OCI-LY1 (cell line): ENCODE measurements around the gene MYBL2.

Source experiments
- H2AFZ ChIP-seq: fragments of 200-600 bp; sonication (generic), shearing (Covaris generic); 2 replicates; pipeline ENCODE4 v1.6.0; 2014; ENCODE audit warnings: antibody characterized with exemption, mild to moderate bottlenecking, low read length
- H3F3A ChIP-seq: fragments of 200-600 bp; sonication (generic), shearing (Covaris generic); 2 replicates; pipeline ENCODE4 v1.6.0; 2014; ENCODE audit warnings: mild to moderate bottlenecking, antibody characterized with exemption, low read length, moderate library complexity; ENCODE audit not compliant: insufficient read depth
- H3K27ac ChIP-seq: fragments of 200-600 bp; sonication (generic); 2 replicates; pipeline ENCODE4 v1.5.1; 2014; ENCODE audit warnings: low read length, mixed run types, mild to moderate bottlenecking, low read depth; ENCODE audit not compliant: poor library complexity, severe bottlenecking
- H3K27me3 ChIP-seq: fragments of 200-600 bp; sonication (generic); 2 replicates; pipeline ENCODE4 v1.6.0; 2014; ENCODE audit warnings: antibody characterized with exemption, mild to moderate bottlenecking, low read length, moderate library complexity; ENCODE audit not compliant: insufficient read depth
- H3K36me3 ChIP-seq: fragments of 200-600 bp; sonication (generic); 2 replicates; pipeline ENCODE4 v1.6.1; 2014; ENCODE audit warnings: mild to moderate bottlenecking, antibody characterized with exemption, low read length, moderate library complexity, mixed read lengths; ENCODE audit not compliant: insufficient read depth
- H3K4me1 ChIP-seq: fragments of 200-600 bp; sonication (generic); 2 replicates; pipeline ENCODE4 v1.5.1; 2014; ENCODE audit warnings: mild to moderate bottlenecking, low read length, moderate library complexity; ENCODE audit not compliant: insufficient read depth, severe bottlenecking
- H3K4me2 ChIP-seq: fragments of 200-600 bp; sonication (generic), shearing (Covaris generic); 2 replicates; pipeline ENCODE4 v1.6.1; 2014; ENCODE audit warnings: low read length
- H3K4me3 ChIP-seq: fragments of 200-600 bp; sonication (generic); 2 replicates; pipeline ENCODE4 v1.5.1; 2014; ENCODE audit warnings: low read length, low read depth, mild to moderate bottlenecking, mixed read lengths; ENCODE audit not compliant: poor library complexity, severe bottlenecking
- H3K79me2 ChIP-seq: fragments of 200-600 bp; shearing (Covaris generic); 2 replicates; pipeline ENCODE4 v1.6.1; 2016; ENCODE audit warnings: mixed run types, low read length, mixed read lengths; ENCODE audit not compliant: insufficient read depth
- H3K9ac ChIP-seq: fragments of 200-600 bp; sonication (generic), shearing (Covaris generic); 2 replicates; pipeline ENCODE4 v1.6.1; 2014; ENCODE audit warnings: mild to moderate bottlenecking, low read length, mixed read lengths
- H3K9me2 ChIP-seq: fragments of 200-600 bp; sonication (generic), shearing (Covaris generic); 2 replicates; pipeline ENCODE4 v1.6.1; 2014; ENCODE audit warnings: low read depth, mild to moderate bottlenecking, low read length, mixed read lengths
- H3K9me3 ChIP-seq: fragments of 200-600 bp; shearing (Covaris generic); 2 replicates; pipeline ENCODE4 v1.6.1; 2014; ENCODE audit warnings: low read length, mixed read lengths
- H4K20me1 ChIP-seq: fragments of 200-600 bp; sonication (generic), shearing (Covaris generic); 2 replicates; pipeline ENCODE4 v1.6.0; 2016; ENCODE audit warnings: mild to moderate bottlenecking, low read length; ENCODE audit not compliant: insufficient read depth
- CTCF ChIP-seq: fragments of 200-600 bp; sonication (generic), shearing (Covaris generic); IDR thresholded peaks from 2 replicates; pipeline ENCODE4 v1.5.1; 2017; ENCODE audit warnings: mild to moderate bottlenecking, antibody characterized with exemption, low read length, moderate library complexity, mixed read lengths
- EZH2 ChIP-seq: fragments of 200-600 bp; sonication (generic), shearing (Covaris generic); IDR thresholded peaks from 2 replicates; pipeline ENCODE4 v1.8.0; 2017; ENCODE audit warnings: borderline replicate concordance, mixed run types, mild to moderate bottlenecking, antibody characterized with exemption, low read length, moderate library complexity, mixed read lengths

MYBL2 gene

GRCh38 chr20:43695571-43695970 lies 28.7 kb downstream of the MYBL2 start:
- Histone ChIP-seq H4K20me1 (no peaks in the 10 kb centered on the region), H3K4me1 (no peaks in the 10 kb centered on the region), H3K4me3 (no peak overlapping the region), H3K27ac (no peak overlapping the region), H3K4me2 (no peak overlapping the region), H3K9me3 (no peaks in the 10 kb centered on the region), H3K9ac (no peak overlapping the region), H3F3A (no peaks in the 10 kb centered on the region), H3K36me3 (peaks cover 80% of the 10 kb centered on the region), H3K9me2 (no peaks in the 10 kb centered on the region), H3K79me2 (no peaks in the 10 kb centered on the region), H3K27me3 (no peaks in the 10 kb centered on the region), H2AFZ (no peak overlapping the region)
- TF ChIP-seq EZH2 (no peak), CTCF (no peak)

- no peak overlapping the region for H3K4me2 ChIP-seq
- no peak for TF ChIP-seq CTCF
- TF ChIP-seq EZH2: no peak
- H3K36me3 ChIP-seq: peaks cover 90% of the 10 kb centered on the region
- H3K79me2 ChIP-seq: no peaks in the 10 kb centered on the region
- no peak overlapping the region for H3K27ac ChIP-seq
- H3K4me1 ChIP-seq: no peaks in the 10 kb centered on the region
- H2AFZ ChIP-seq: no peak overlapping the region
- H3K9ac ChIP-seq: no peak overlapping the region
- H4K20me1 ChIP-seq: no peaks in the 10 kb centered on the region
- no peaks in the 10 kb centered on the region for H3F3A ChIP-seq
- no peaks in the 10 kb centered on the region for H3K9me2 ChIP-seq
- no peaks in the 10 kb centered on the region for H3K27me3 ChIP-seq
- H3K4me3 ChIP-seq: no peak overlapping the region
- H3K9me3 ChIP-seq: no peaks in the 10 kb centered on the region
These were observed 33.1 kb downstream of the MYBL2 start for GRCh38 chr20:43699941-43700565.

GRCh38 chr20:43700627-43701026 lies 33.7 kb downstream of the MYBL2 start:
- peaks cover 87% of the 10 kb centered on the region for H3K36me3 ChIP-seq
- no peak overlapping the region for H3K4me2 ChIP-seq
- no peak overlapping the region for H2AFZ ChIP-seq
- H3K9me3 ChIP-seq: no peaks in the 10 kb centered on the region
- no peaks in the 10 kb centered on the region for H3F3A ChIP-seq
- no peaks in the 10 kb centered on the region for H3K27me3 ChIP-seq
- TF ChIP-seq CTCF (no peak), EZH2 (no peak)
- no peaks in the 10 kb centered on the region for H4K20me1 ChIP-seq
- no peak overlapping the region for H3K27ac ChIP-seq
- H3K79me2 ChIP-seq: no peaks in the 10 kb centered on the region
- H3K9me2 ChIP-seq: no peaks in the 10 kb centered on the region
- no peak overlapping the region for H3K9ac ChIP-seq
- no peak overlapping the region for H3K4me3 ChIP-seq
- H3K4me1 ChIP-seq: no peaks in the 10 kb centered on the region
